GM12878 (cell line): Measurements from ENCODE around the gene FOXP1. TPM values are rescaled to one million over a fixed set of nuclear protein-coding genes. Genes with fewer than 3 reads are reported as not detected.

ENCODE experiments used
- ATAC-seq: fragments of 200-7000 bp; cut with Tn5 transposase; 3 replicates; pipeline ENCODE4 v1.9.1; 2020; ENCODE audit warnings: mild to moderate bottlenecking, moderate library complexity
- BruUV-seq: library from RNA; stranded (reverse); fragments of 400-500 nt; replicated peaks from 2 replicates; lab custom pipeline; 2021; lab: Mats Ljungman, UMichigan
- CTCF ChIA-PET: fragments of 300-600 bp; sonication (Branson Sonifier 250); formaldehyde crosslinking; extraction: SDS; loops from one replicate; lab custom pipeline; 2021; ENCODE audit warnings: inconsistent platforms; lab: Yijun Ruan, JAX
- POLR2A ChIA-PET: fragments of 350-600 bp; formaldehyde crosslinking; extraction: SDS; loops from one replicate; lab custom pipeline; 2021; ENCODE audit warnings: inconsistent platforms; lab: Charles Lee
- RAD21 ChIA-PET: fragments of 300-600 bp; sonication (Branson Sonifier 250); formaldehyde crosslinking; loops from one replicate; lab custom pipeline; 2023; ENCODE audit warnings: antibody characterized with exemption; ENCODE audit not compliant: unreplicated experiment; lab: Charles Lee
- SMC1A ChIA-PET: fragments of 300-600 bp; sonication (Branson Sonifier 250); formaldehyde crosslinking; loops from one replicate; lab custom pipeline; 2023; ENCODE audit not compliant: unreplicated experiment, uncharacterized antibody; lab: Charles Lee
- DNase-seq: peaks from one replicate; pipeline ENCODE4 v3.0.0-alpha.2; 2011; ENCODE audit warnings: low read depth, low spot score
- FAIRE-seq: peaks from 3 replicates; lab custom pipeline; 2011; peaks lifted over from hg19 to GRCh38; lab: Jason Lieb, UNC
- H2AFZ ChIP-seq: 2 replicates; pipeline ENCODE4 v1.6.0; 2011; ENCODE audit warnings: low read depth, low read length, control low read depth; ENCODE audit not compliant: control insufficient read depth
- H3K27ac ChIP-seq: 2 replicates; pipeline ENCODE4 v1.5.1; 2011; ENCODE audit warnings: control low read depth; ENCODE audit not compliant: control insufficient read depth, insufficient read depth
- H3K27me3 ChIP-seq, 2 experiments: replicated peaks in 1 of 2; 2 replicates each; pipeline versions ENCODE4 v1.6.0 to v1.6.1; 2011; ENCODE audit warnings: low read length in 1 of 2; ENCODE audit not compliant: control insufficient read depth in 2 of 2, insufficient read depth in 2 of 2
- H3K36me3 ChIP-seq, 2 experiments: 2 replicates each; pipeline ENCODE4 v1.5.1; 2011; ENCODE audit warnings: low read length in 1 of 2; ENCODE audit not compliant: control insufficient read depth in 2 of 2, insufficient read depth in 2 of 2
- H3K4me1 ChIP-seq: 2 replicates; pipeline ENCODE4 v1.6.1; 2011; ENCODE audit warnings: mild to moderate bottlenecking, low read length, moderate library complexity, mixed read lengths; ENCODE audit not compliant: control insufficient read depth, insufficient read depth
- H3K4me2 ChIP-seq: 2 replicates; pipeline ENCODE4 v1.6.0; 2011; ENCODE audit warnings: control low read depth; ENCODE audit not compliant: control insufficient read depth, insufficient read depth
- H3K4me3 ChIP-seq: fragments of 200-600 bp; sonication (generic); 2 replicates; pipeline ENCODE4 v1.5.1; 2016
- H3K79me2 ChIP-seq: 2 replicates; pipeline ENCODE4 v1.6.0; 2011; ENCODE audit warnings: low read length; ENCODE audit not compliant: control insufficient read depth, insufficient read depth
- H3K9ac ChIP-seq: 2 replicates; pipeline ENCODE4 v1.8.0; 2011; ENCODE audit warnings: low read length, control low read depth, mixed read lengths; ENCODE audit not compliant: control insufficient read depth, insufficient read depth
- H3K9me3 ChIP-seq: replicated peaks from 3 replicates; pipeline ENCODE4 v1.5.1; 2011; ENCODE audit warnings: mild to moderate bottlenecking, low read length; ENCODE audit not compliant: control insufficient read depth, insufficient read depth
- H4K20me1 ChIP-seq: 2 replicates; pipeline ENCODE4 v1.6.0; 2011; ENCODE audit not compliant: control insufficient read depth, insufficient read depth
- BMI1 ChIP-seq: fragments of 450-650 bp; IDR thresholded peaks from 2 replicates; pipeline ENCODE4 v1.6.1; 2016; ENCODE audit warnings: mild to moderate bottlenecking, moderate library complexity, borderline replicate concordance
- CBX3 ChIP-seq: fragments of 200-600 bp; sonication (generic); IDR thresholded peaks from 2 replicates; pipeline ENCODE4 v1.6.1; 2016; ENCODE audit warnings: low read depth, borderline replicate concordance
- E4F1 ChIP-seq: fragments of 450-650 bp; IDR thresholded peaks from 2 replicates; pipeline ENCODE4 v1.6.1; 2018; ENCODE audit warnings: borderline replicate concordance, mild to moderate bottlenecking; ENCODE audit not compliant: partially characterized antibody
- HCFC1 ChIP-seq: fragments of 150-350 bp; IDR thresholded peaks from 2 replicates; pipeline ENCODE4 v1.6.1; 2014; ENCODE audit warnings: low read length
- MEF2A ChIP-seq: IDR thresholded peaks from 2 replicates; pipeline ENCODE4 v1.6.1; 2011; ENCODE audit warnings: low read depth, mild to moderate bottlenecking, low read length, moderate library complexity; ENCODE audit not compliant: insufficient read depth
- NKRF ChIP-seq: fragments of 450-650 bp; conservative IDR thresholded peaks from 2 replicates; pipeline ENCODE4 v1.6.1; 2017; ENCODE audit warnings: mild to moderate bottlenecking, moderate library complexity
- RAD51 ChIP-seq: fragments of 450-650 bp; IDR thresholded peaks from 2 replicates; pipeline ENCODE4 v1.6.1; 2016; ENCODE audit warnings: moderate library complexity, mild to moderate bottlenecking, inconsistent platforms
- RB1 ChIP-seq: fragments of 450-650 bp; formaldehyde crosslinking; IDR thresholded peaks from 2 replicates; pipeline ENCODE4 v1.6.1; 2017; ENCODE audit warnings: mild to moderate bottlenecking, borderline replicate concordance
- SMAD5 ChIP-seq: IDR thresholded peaks from 2 replicates; pipeline ENCODE4 v1.6.1; 2016; ENCODE audit warnings: antibody characterized with exemption, low read depth
- SP1 ChIP-seq: IDR thresholded peaks from one replicate; pipeline ENCODE4 v1.6.1; 2011; ENCODE audit warnings: low read depth, low read length
- SRF ChIP-seq, 2 experiments: IDR thresholded peaks; 2 replicates each; pipeline ENCODE4 v1.6.1; 2011; ENCODE audit warnings: low read depth in 2 of 2, low read length in 2 of 2, mild to moderate bottlenecking in 1 of 2, moderate library complexity in 1 of 2
- TAF1 ChIP-seq: IDR thresholded peaks from 2 replicates; pipeline ENCODE4 v1.6.1; 2011; ENCODE audit warnings: mild to moderate bottlenecking, low read depth, low read length, borderline replicate concordance
- YY1 ChIP-seq: IDR thresholded peaks from 2 replicates; pipeline ENCODE4 v1.6.1; 2011; ENCODE audit warnings: low read depth, mild to moderate bottlenecking, low read length
- ZNF217 ChIP-seq: fragments of 450-650 bp; IDR thresholded peaks from 2 replicates; pipeline ENCODE4 v1.6.1; 2017; ENCODE audit warnings: antibody characterized with exemption, mild to moderate bottlenecking
- WGBS: methylation state at CpG from one replicate; pipeline ENCODE4 v1.1.6; 2016; ENCODE audit warnings: low lambda C conversion rate; ENCODE audit not compliant: insufficient replicate concordance, insufficient coverage; ENCODE audit errors: missing lambda C conversion rate; 5-methylcytosine and 5-hydroxymethylcytosine counted together
- in situ Hi-C: fragments of 300-500 bp; cut with MboI; formaldehyde crosslinking; loops from 9 replicates; pipeline ENCODE4 v1.14.3; 2018; ENCODE audit warnings: mixed read lengths
- intact Hi-C: fragments of 100-400 bp; cut with micrococcal nuclease; formaldehyde crosslinking; loops from one replicate; pipeline ENCODE4 v1.14.2; 2022; ENCODE audit not compliant: unreplicated experiment
- polyA plus RNA-seq, 11 experiments: library from polyadenylated mRNA; depleted of rRNA in 4 of 11; unstranded in 6 of 11; stranded (reverse) in 5 of 11; fragments of >200 nt; fragmentation: Nextera tagmentation in 4 of 11; fragmentation: Illumina TruSeq in 1 of 11; extraction: Ambion mirVana in 4 of 11; extraction: Trizol in 1 of 11; gene quantifications; 1 replicate in 1 of 11; 2 replicates in 10 of 11; pipeline versions ENCODE4 v1.2.1 to v1.2.3, GENCODE V29; 2011 to 2016; ENCODE audit warnings: inconsistent platforms in 2 of 11, missing spikeins in 2 of 11, low read depth in 1 of 11
- total RNA-seq, 4 experiments: library from RNA; depleted of rRNA in 3 of 4; stranded (reverse); fragments of >200 nt in 3 of 4; fragmentation: Illumina TruSeq in 1 of 4; extraction: Trizol in 1 of 4; gene quantifications; 2 replicates each; pipeline versions ENCODE4 v1.2.1 to v1.2.3, GENCODE V29; 2013 to 2021

FOXP1 gene
- total and polyA plus RNA-seq, 10 of the 15 experiments (the other 5 are each of a cell fraction or from before 2014, with no cell fraction given): 0.05 to 1.6 (median 0.20) TPM; not detected in 1

GRCh38 chr3:71148455-71149060, 435.0 kb downstream of the FOXP1 start:
- RAD21 ChIA-PET: no interaction called here
- H3K79me2 ChIP-seq: no peaks in the 10 kb centered on the region
- POLR2A ChIA-PET: no interaction called here
- BruUV-seq: no TSS peak
- H3K4me3 ChIP-seq: no peak overlapping the region
- H4K20me1 ChIP-seq: no peaks in the 10 kb centered on the region
- no peaks in the 10 kb centered on the region for H3K27me3 ChIP-seq
- intact Hi-C loops (no loop called here), in situ Hi-C loops (no loop called here)
- H3K4me1 ChIP-seq: no peaks in the 10 kb centered on the region
- no peak overlapping the region for H3K4me2 ChIP-seq
- H3K9ac ChIP-seq: no peak overlapping the region
- WGBS: 9% methylated on average over 1 of the region's 1 CpG
- SMC1A ChIA-PET: no interaction called here
- CTCF ChIA-PET: interaction anchor here (0.9 to 1.0 kb wide), 2 partner anchors 11 to 13 kb away, joined by 4 read pairs; no protein-coding TSS in a partner anchor
- no peak for ATAC-seq
- no peaks in the 10 kb centered on the region for H3K9me3 ChIP-seq
- H3K27ac ChIP-seq: no peak overlapping the region
- H3K36me3 ChIP-seq: no peaks in the 10 kb centered on the region
- FAIRE-seq: no peak
- TF ChIP-seq ZNF217: no peak
- TF ChIP-seq YY1: no peak
- TF ChIP-seq SMAD5: no peak
- no peak for DNase-seq
- H2AFZ ChIP-seq: no peak overlapping the region

GRCh38 chr3:71146673-71147072, 436.9 kb downstream of the FOXP1 start:
- Histone ChIP-seq H4K20me1 (no peaks in the 10 kb centered on the region), H3K27me3 (no peaks in the 10 kb centered on the region), H3K36me3 (no peaks in the 10 kb centered on the region), H3K27ac (no peak overlapping the region), H3K4me1 (no peaks in the 10 kb centered on the region), H3K79me2 (no peaks in the 10 kb centered on the region), H3K4me3 (no peak overlapping the region), H2AFZ (no peak overlapping the region), H3K9me3 (no peaks in the 10 kb centered on the region), H3K4me2 (no peak overlapping the region), H3K9ac (no peak overlapping the region)
- ChIA-PET SMC1A (no interaction called here), POLR2A (no interaction called here), CTCF (no interaction called here), RAD21 (no interaction called here)
- intact Hi-C loops: no loop called here
- DNase-seq (no peak), ATAC-seq (no peak), FAIRE-seq (no peak)
- in situ Hi-C loops: no loop called here
- TF ChIP-seq NKRF (no peak), SRF (IDR thresholded peaks at IDR 0.05; ENCODE audit: low read depth in 2 of 2, low read length in 2 of 2) (no peak), E4F1 (no peak), RAD51 (no peak), TAF1 (no peak), BMI1 (no peak), HCFC1 (no peak), CBX3 (no peak), MEF2A (no peak), RB1 (no peak), SP1 (no peak)
- BruUV-seq: no TSS peak
- 52% methylated on average over 11 of the region's 11 CpGs for WGBS
